K562 (cell line): ENCODE measurements around the gene HPDL. TPM values are rescaled to one million over a fixed set of nuclear protein-coding genes. Genes with fewer than 3 reads are reported as not detected.

Experiments used
- CC2D1A ChIP-seq: fragments of 450-650 bp; IDR thresholded peaks from 2 replicates; pipeline ENCODE4 v1.6.1; 2017; ENCODE audit warnings: mild to moderate bottlenecking
- CREB1 ChIP-seq, 2 experiments: sonication (generic) in 1 of 2; formaldehyde crosslinking in 1 of 2; IDR thresholded peaks; 2 replicates each; pipeline versions ENCODE4 v1.6.1 to v1.8.0; 2012 to 2022; ENCODE audit warnings: inconsistent platforms in 1 of 2, mild to moderate bottlenecking in 1 of 2, missing genetic modification reagents in 1 of 2, moderate library complexity in 1 of 2
- HMG20B ChIP-seq: fragments of 250-450 bp; sonication (Bioruptor Pico); IDR thresholded peaks from 2 replicates; pipeline ENCODE4 v1.5.0; 2021; ENCODE audit warnings: mild to moderate bottlenecking
- JUN ChIP-seq, 2 experiments: sonication (generic) in 1 of 2; formaldehyde crosslinking in 1 of 2; IDR thresholded peaks; 2 replicates each; pipeline versions ENCODE4 v1.6.1 to v1.8.0; 2012 to 2022; ENCODE audit warnings: borderline replicate concordance in 2 of 2, mild to moderate bottlenecking in 2 of 2, improper control_type of control experiment in 1 of 2, low read depth in 1 of 2, low read length in 1 of 2, missing genetic modification reagents in 1 of 2
- KDM5B ChIP-seq: fragments of 200-600 bp; sonication (generic); IDR thresholded peaks from 2 replicates; pipeline ENCODE4 v1.6.1; 2012; ENCODE audit warnings: low read depth, mild to moderate bottlenecking, moderate library complexity, low read length, control low read depth, inconsistent platforms; ENCODE audit not compliant: insufficient replicate concordance
- MTF1 ChIP-seq: fragments of 250-450 bp; sonication (Bioruptor Pico); IDR thresholded peaks from 2 replicates; pipeline ENCODE4 v1.9.0; 2021; ENCODE audit warnings: moderate library complexity, mild to moderate bottlenecking, inconsistent platforms, borderline replicate concordance
- NCOA6 ChIP-seq: fragments of 450-650 bp; IDR thresholded peaks from 2 replicates; pipeline ENCODE4 v1.6.1; 2017; ENCODE audit warnings: mild to moderate bottlenecking
- PYGO2 ChIP-seq: fragments of 450-650 bp; IDR thresholded peaks from 2 replicates; pipeline ENCODE4 v1.6.1; 2016; ENCODE audit warnings: mild to moderate bottlenecking, missing genetic modification characterization, moderate library complexity, missing compliant biosample characterization
- RAD21 ChIP-seq, 2 experiments: fragments of 250-450 bp in 1 of 2; fragments of 450-650 bp in 1 of 2; sonication (Bioruptor Pico) in 1 of 2; formaldehyde crosslinking in 1 of 2; IDR thresholded peaks in 1 of 2; conservative IDR thresholded peaks in 1 of 2; 2 replicates each; pipeline versions ENCODE4 v1.4.0 to v1.8.0; 2020 to 2022; ENCODE audit warnings: mild to moderate bottlenecking in 2 of 2, moderate library complexity in 1 of 2
- RBM25 ChIP-seq: fragments of 200-400 bp; formaldehyde crosslinking; IDR thresholded peaks from 2 replicates; pipeline ENCODE4 v1.6.1; 2018; ENCODE audit warnings: low read length, low read depth, moderate library complexity; ENCODE audit not compliant: severe bottlenecking
- SIN3A ChIP-seq, 2 experiments: fragments of 150-350 bp in 1 of 2; IDR thresholded peaks; 2 replicates each; pipeline ENCODE4 v1.6.1; 2011 to 2016; ENCODE audit warnings: borderline replicate concordance in 2 of 2, low read depth in 2 of 2, low read length in 2 of 2, mild to moderate bottlenecking in 2 of 2, moderate library complexity in 2 of 2; ENCODE audit not compliant: control insufficient read depth in 1 of 2
- ZNF583 ChIP-seq: fragments of 250-450 bp; sonication (Bioruptor Pico); IDR thresholded peaks from 2 replicates; pipeline ENCODE4 v1.4.0; 2020
- ZNF584 ChIP-seq: fragments of 200-800 bp; sonication (Bioruptor generic); IDR thresholded peaks from 2 replicates; pipeline ENCODE4 v1.6.1; 2016; ENCODE audit warnings: low read depth, mild to moderate bottlenecking, missing genetic modification characterization, missing compliant biosample characterization
- ZNF77 ChIP-seq: fragments of 250-450 bp; sonication (Bioruptor Pico); IDR thresholded peaks from 2 replicates; pipeline ENCODE4 v1.5.0; 2020
- polyA plus RNA-seq, 8 experiments: library from polyadenylated mRNA; depleted of rRNA in 4 of 8; stranded (reverse) in 5 of 8; unstranded in 3 of 8; fragments of >200 nt; fragmentation: Nextera tagmentation in 2 of 8; fragmentation: Illumina TruSeq in 1 of 8; extraction: Ambion mirVana in 2 of 8; extraction: Trizol in 1 of 8; gene quantifications; 2 replicates each; pipeline versions ENCODE4 v1.2.1 to v1.2.3, GENCODE V29; 2011 to 2014; ENCODE audit warnings: inconsistent platforms in 1 of 8, missing spikeins in 1 of 8
- total RNA-seq, 7 experiments: library from RNA; depleted of rRNA in 6 of 7; stranded (reverse); fragments of >200 nt in 6 of 7; fragmentation: Illumina TruSeq in 2 of 7; extraction: Trizol in 2 of 7; gene quantifications; 2 replicates each; pipeline versions ENCODE4 v1.2.1 to v1.2.3, GENCODE V29; 2011 to 2021; ENCODE audit warnings: low replicate concordance in 1 of 7
- TF ChIP-seq, protein P1 (sequence below): fragments of 450-650 bp; IDR thresholded peaks from 2 replicates; pipeline ENCODE4 v1.6.1; 2018; ENCODE audit warnings: mild to moderate bottlenecking, low read depth; ENCODE audit not compliant: partially characterized antibody
- TF ChIP-seq, protein P2 (sequence below), 2 experiments: fragments of 450-650 bp; IDR thresholded peaks; 2 replicates each; pipeline ENCODE4 v1.6.1; 2016; ENCODE audit warnings: mild to moderate bottlenecking in 2 of 2, borderline replicate concordance in 1 of 2, low read depth in 1 of 2, moderate library complexity in 1 of 2

The HPDL gene
- total and polyA plus RNA-seq, 9 of the 15 experiments (the other 6 are each of a cell fraction or from before 2014, with no cell fraction given), result not detected

DNA sequence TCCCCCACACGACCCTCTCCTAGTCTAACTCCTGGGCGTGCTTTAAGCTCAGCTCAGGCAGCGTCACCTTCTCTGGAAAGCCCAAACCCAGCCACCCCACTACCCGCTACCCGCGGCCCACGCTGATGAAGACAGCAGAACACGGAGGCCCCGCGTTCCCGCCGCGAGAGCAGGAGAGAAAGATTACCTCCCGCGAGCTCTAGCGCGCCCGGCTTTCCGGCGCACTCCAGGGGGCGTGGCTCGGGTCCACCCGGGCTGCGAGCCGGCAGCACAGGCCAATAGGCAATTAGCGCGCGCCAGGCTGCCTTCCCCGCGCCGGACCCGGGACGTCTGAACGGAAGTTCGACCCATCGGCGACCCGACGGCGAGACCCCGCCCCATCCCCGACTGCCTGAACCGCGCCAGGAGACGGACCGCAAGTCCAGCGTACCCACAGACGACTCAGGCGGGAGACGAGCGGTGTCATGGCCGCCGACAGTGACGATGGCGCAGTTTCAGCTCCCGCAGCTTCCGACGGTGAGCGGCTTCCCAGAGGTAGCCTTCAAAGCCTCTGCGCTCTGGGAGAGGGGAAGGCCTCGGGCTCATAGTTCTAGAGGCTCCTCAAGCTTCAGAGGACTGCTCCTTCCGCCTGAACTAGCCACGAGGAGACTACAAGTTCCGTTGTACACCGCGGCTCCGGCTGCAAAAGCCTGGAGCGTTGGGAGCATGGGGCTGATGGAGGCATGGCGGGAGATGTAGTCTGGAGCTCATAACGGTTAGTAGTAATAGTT is 13.3 kb downstream of the HPDL start, which contains the start of the genes MUTYH and TOE1 (continued):
- TF ChIP-seq ZNF584 (CRISPR knock-in tag), result peak; percentile 73; the same call in 1 of the 2 replicates
- no peak; the same call in 1 of the 2 replicates for TF ChIP-seq JUN (IDR thresholded peaks at IDR 0.05; ENCODE audit: borderline replicate concordance, low read depth, low read length)
- TF ChIP-seq JUN (CRISPR knock-in tag; IDR thresholded peaks at IDR 0.05; ENCODE audit: borderline replicate concordance), result peak; percentile 72; the same call in 1 of the 2 replicates
- TF ChIP-seq PYGO2, result no peak
- no peak for TF ChIP-seq HMG20B
- TF ChIP-seq MTF1, result no peak
- peak; percentile 99 for TF ChIP-seq NCOA6
- TF ChIP-seq ZNF77 (CRISPR knock-in tag), result no peak
- peak; percentile 13 to 71; a peak in 1 of 4 replicates for TF ChIP-seq SIN3A (IDR thresholded peaks at IDR 0.05; ENCODE audit: borderline replicate concordance in 2 of 2, control insufficient read depth in 1 of 2, low read depth in 2 of 2, low read length in 2 of 2)
- TF ChIP-seq ZNF583 (CRISPR knock-in tag), result no peak
- TF ChIP-seq, protein P1, sequence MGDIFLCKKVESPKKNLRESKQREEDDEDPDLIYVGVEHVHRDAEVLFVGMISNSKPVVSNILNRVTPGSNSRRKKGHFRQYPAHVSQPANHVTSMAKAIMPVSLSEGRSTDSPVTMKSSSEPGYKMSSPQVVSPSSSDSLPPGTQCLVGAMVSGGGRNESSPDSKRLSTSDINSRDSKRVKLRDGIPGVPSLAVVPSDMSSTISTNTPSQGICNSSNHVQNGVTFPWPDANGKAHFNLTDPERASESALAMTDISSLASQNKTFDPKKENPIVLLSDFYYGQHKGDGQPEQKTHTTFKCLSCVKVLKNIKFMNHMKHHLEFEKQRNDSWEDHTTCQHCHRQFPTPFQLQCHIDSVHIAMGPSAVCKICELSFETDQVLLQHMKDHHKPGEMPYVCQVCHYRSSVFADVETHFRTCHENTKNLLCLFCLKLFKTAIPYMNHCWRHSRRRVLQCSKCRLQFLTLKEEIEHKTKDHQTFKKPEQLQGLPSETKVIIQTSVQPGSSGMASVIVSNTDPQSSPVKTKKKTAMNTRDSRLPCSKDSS, result no peak
- peak; percentile 75 for TF ChIP-seq CREB1 (IDR thresholded peaks at IDR 0.05)
- TF ChIP-seq CREB1 (CRISPR knock-in tag; IDR thresholded peaks at IDR 0.05), result peak; percentile 78
- TF ChIP-seq RBM25, result peak; percentile 38
- TF ChIP-seq KDM5B, result peak; percentile 90
- TF ChIP-seq CC2D1A, result no peak
- no peak; a peak in 1 of 4 replicates for TF ChIP-seq RAD21 (CRISPR knock-in tag; conservative IDR thresholded peaks at IDR 0.05 in 1 of 2, IDR thresholded peaks at IDR 0.05 in 1 of 2)
- TF ChIP-seq, protein P2, sequence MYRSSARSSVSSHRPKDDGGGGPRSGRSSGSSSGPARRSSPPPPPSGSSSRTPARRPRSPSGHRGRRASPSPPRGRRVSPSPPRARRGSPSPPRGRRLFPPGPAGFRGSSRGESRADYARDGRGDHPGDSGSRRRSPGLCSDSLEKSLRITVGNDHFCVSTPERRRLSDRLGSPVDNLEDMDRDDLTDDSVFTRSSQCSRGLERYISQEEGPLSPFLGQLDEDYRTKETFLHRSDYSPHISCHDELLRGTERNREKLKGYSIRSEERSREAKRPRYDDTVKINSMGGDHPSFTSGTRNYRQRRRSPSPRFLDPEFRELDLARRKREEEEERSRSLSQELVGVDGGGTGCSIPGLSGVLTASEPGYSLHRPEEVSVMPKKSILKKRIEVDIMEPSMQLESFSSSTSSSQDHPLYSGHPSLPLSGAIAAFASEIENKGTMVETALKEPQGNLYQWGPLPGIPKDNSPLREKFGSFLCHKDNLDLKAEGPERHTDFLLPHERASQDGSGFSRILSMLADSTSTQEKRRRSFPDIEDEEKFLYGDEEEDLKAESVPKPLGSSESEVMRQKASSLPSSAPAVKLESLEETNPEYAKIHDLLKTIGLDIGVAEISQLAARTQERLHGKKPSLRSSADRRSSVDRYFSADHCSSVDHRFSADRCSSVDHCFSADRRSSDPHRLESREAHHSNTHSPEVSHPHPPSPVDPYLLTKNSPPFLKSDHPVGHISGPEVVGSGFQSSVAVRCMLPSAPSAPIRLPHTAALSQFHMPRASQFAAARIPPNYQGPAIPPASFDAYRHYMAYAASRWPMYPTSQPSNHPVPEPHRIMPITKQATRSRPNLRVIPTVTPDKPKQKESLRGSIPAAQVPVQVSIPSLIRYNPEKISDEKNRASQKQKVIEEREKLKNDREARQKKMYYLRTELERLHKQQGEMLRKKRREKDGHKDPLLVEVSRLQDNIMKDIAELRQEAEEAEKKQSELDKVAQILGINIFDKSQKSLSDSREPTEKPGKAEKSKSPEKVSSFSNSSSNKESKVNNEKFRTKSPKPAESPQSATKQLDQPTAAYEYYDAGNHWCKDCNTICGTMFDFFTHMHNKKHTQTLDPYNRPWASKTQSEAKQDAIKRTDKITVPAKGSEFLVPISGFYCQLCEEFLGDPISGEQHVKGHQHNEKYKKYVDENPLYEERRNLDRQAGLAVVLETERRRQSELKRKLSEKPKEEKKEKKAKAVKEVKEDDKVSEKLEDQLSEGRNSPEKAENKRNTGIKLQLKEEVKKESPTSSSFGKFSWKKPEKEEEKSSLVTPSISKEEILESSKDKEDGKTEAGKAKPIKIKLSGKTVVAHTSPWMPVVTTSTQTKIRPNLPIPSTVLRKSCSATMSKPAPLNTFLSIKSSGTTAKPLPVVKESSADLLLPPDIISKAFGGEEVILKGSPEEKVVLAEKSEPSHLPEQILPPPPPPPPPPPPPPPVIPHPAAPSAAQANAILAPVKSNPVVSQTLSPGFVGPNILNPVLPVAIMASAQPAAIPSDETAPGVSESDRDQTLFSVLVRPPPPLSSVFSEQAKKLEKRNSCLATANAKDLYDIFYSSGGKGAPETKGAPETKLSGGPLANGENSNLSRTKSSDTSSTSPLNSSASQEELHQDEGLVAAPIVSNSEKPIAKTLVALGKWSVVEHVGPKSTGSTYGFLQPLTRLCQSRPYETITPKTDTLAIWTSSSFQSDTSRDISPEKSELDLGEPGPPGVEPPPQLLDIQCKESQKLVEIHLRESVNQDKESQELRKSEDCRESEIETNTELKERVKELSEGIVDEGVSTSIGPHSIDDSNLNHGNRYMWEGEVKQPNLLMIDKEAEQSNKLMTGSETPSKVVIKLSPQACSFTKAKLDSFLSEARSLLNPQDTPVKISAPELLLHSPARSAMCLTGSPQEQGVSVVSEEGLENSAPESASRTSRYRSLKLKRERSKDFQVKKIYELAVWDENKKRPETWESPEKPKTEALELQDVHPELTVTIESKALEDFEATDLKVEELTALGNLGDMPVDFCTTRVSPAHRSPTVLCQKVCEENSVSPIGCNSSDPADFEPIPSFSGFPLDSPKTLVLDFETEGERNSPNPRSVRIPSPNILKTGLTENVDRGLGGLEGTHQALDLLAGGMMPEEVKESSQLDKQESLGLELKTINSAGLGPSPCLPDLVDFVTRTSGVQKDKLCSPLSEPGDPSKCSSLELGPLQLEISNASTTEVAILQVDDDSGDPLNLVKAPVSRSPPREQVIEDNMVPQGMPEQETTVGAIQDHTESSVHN (IDR thresholded peaks at IDR 0.05; ENCODE audit: borderline replicate concordance in 1 of 2, low read depth in 1 of 2), result peak in 1 of 2 experiments; percentile 59; a peak in 2 of 4 replicates
